Lower leg skin (tissue), 3 donors: Measurements from ENCODE around the gene GPC6.

Experiments used
- POLR2A ChIP-seq, 2 donors: fragments of 450-650 bp; IDR thresholded peaks; one replicate each; pipeline ENCODE4 v1.6.1; 2016 to 2017; ENCODE audit warnings: antibody characterized with exemption in 2 of 2, mild to moderate bottlenecking in 1 of 2, moderate library complexity in 1 of 2
- TF ChIP-seq, protein P1 (sequence below), 3 donors: fragments of 450-650 bp; IDR thresholded peaks; one replicate each; pipeline ENCODE4 v1.5.1; 2016; ENCODE audit warnings: antibody characterized with exemption in 3 of 3, mild to moderate bottlenecking in 3 of 3, moderate library complexity in 2 of 3

DNA sequence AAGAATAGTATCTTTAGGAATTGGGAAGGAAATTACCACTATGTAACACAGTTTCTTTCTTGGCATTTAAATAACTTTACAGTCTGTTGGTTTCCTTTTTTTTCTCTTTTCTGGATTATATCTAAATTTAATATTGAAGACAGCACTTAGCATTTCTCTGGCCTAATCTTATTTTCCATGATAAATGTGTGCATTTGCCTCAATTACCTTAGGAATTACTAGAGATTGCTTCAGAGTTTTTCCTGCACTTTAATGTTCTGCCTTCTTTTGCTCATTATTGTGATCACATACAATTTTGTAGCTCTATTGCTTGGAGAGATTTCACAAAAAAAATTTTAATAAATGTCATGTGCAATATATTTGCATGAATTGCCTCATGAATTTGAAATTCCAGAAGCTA is 1227.7 kb downstream of the GPC6 start:
- TF ChIP-seq, protein P1, sequence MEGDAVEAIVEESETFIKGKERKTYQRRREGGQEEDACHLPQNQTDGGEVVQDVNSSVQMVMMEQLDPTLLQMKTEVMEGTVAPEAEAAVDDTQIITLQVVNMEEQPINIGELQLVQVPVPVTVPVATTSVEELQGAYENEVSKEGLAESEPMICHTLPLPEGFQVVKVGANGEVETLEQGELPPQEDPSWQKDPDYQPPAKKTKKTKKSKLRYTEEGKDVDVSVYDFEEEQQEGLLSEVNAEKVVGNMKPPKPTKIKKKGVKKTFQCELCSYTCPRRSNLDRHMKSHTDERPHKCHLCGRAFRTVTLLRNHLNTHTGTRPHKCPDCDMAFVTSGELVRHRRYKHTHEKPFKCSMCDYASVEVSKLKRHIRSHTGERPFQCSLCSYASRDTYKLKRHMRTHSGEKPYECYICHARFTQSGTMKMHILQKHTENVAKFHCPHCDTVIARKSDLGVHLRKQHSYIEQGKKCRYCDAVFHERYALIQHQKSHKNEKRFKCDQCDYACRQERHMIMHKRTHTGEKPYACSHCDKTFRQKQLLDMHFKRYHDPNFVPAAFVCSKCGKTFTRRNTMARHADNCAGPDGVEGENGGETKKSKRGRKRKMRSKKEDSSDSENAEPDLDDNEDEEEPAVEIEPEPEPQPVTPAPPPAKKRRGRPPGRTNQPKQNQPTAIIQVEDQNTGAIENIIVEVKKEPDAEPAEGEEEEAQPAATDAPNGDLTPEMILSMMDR (IDR thresholded peaks at IDR 0.05) = no peak
- TF ChIP-seq POLR2A (IDR thresholded peaks at IDR 0.05) = no peak
